Esophagus squamous epithelium (tissue), 5 donors: ENCODE measurements around the gene GPATCH2L. TPM values are rescaled to one million over a fixed set of nuclear protein-coding genes. Genes with fewer than 3 reads are reported as not detected.

Experiments
- DNase-seq: peaks from one replicate; lab custom pipeline; 2025; lab: John Stamatoyannopoulos, UW
- H3K27ac ChIP-seq, 4 donors: fragments of 200-600 bp; sonication (generic); one replicate each; pipeline ENCODE4 v1.5.1; 2016 to 2019; ENCODE audit warnings: mild to moderate bottlenecking in 1 of 4
- H3K27me3 ChIP-seq, 4 donors: fragments of 200-600 bp; sonication (generic); 1 replicate in 3 of 4; 2 replicates in 1 of 4; pipeline versions ENCODE4 v1.5.1 to v1.6.0; 2017 to 2021; ENCODE audit warnings: antibody characterized with exemption in 1 of 4
- H3K36me3 ChIP-seq, 3 donors: fragments of 200-600 bp; sonication (generic); one replicate each; pipeline ENCODE4 v1.5.1; 2016 to 2019
- H3K4me1 ChIP-seq, 3 donors: fragments of 200-600 bp; sonication (generic); one replicate each; pipeline ENCODE4 v1.5.1; 2017 to 2019
- H3K4me3 ChIP-seq, 4 donors: fragments of 200-600 bp; sonication (generic); 1 replicate in 3 of 4; 2 replicates in 1 of 4; pipeline ENCODE4 v1.5.1; 2016 to 2019; ENCODE audit warnings: mild to moderate bottlenecking in 2 of 4, moderate library complexity in 1 of 4
- H3K9me3 ChIP-seq, 3 donors: fragments of 200-600 bp; sonication (generic); one replicate each; pipeline ENCODE4 v1.5.1; 2016 to 2019
- CTCF ChIP-seq, 6 experiments: fragments of 450-650 bp in 4 of 6; fragments of 200-600 bp in 2 of 6; sonication (generic) in 2 of 6; IDR thresholded peaks; one replicate each; pipeline ENCODE4 v1.5.1; 2016 to 2019; ENCODE audit warnings: antibody characterized with exemption in 6 of 6, mild to moderate bottlenecking in 4 of 6, moderate library complexity in 4 of 6
- POLR2A ChIP-seq, 4 donors: fragments of 450-650 bp; IDR thresholded peaks; one replicate each; pipeline ENCODE4 v1.6.1; 2017; ENCODE audit warnings: antibody characterized with exemption in 4 of 4, mild to moderate bottlenecking in 4 of 4, moderate library complexity in 3 of 4
- WGBS, 2 donors: methylation state at CpG; one replicate each; pipeline ENCODE4 v1.1.5; 2018; 5-methylcytosine and 5-hydroxymethylcytosine counted together
- intact Hi-C: fragments of 100-400 bp; cut with DNase I; formaldehyde crosslinking; loops from one replicate; pipeline ENCODE4 v1.15.0; 2022
- total RNA-seq, 4 donors: library from RNA; depleted of rRNA; stranded (reverse); fragments of >200 nt; gene quantifications; one replicate each; pipeline ENCODE4 v1.1.0, GENCODE V29; 2016
- donor health status: DM: yes; HTN: yes; CAD: no.

The GPATCH2L gene
- total RNA-seq, 4 donors from 2014 or later: 20.1 to 40.8 (median 34.4) TPM

- TF ChIP-seq CTCF (IDR thresholded peaks at IDR 0.05) (no peak), POLR2A (IDR thresholded peaks at IDR 0.05) (no peak)
- 68 to 87% methylated on average over 4 of the region's 4 CpGs for WGBS, 2 donors
- H3K36me3 ChIP-seq: no peaks in the 10 kb centered on the region
- no peaks in the 10 kb centered on the region for H3K4me1 ChIP-seq
- H3K9me3 ChIP-seq: no peaks in the 10 kb centered on the region
- DNase-seq: no peak
- intact Hi-C loops: no loop called here
- H3K27ac ChIP-seq: no peak overlapping the region
- no peaks in the 10 kb centered on the region for H3K27me3 ChIP-seq
- H3K4me3 ChIP-seq: no peak overlapping the region
Measured at GRCh38 chr14:76257842-76258397, 106.2 kb downstream of the GPATCH2L start.

GRCh38 chr14:76259029-76259735 lies 107.5 kb downstream of the GPATCH2L start:
- Histone ChIP-seq H3K36me3 (no peaks in the 10 kb centered on the region), H3K27ac (no peak overlapping the region), H3K4me3 (no peak overlapping the region), H3K4me1 (no peaks in the 10 kb centered on the region), H3K27me3 (peaks cover 0 to 6% (median 0%) of the 10 kb centered on the region in 4 donors), H3K9me3 (no peaks in the 10 kb centered on the region)
- intact Hi-C loops: no loop called here
- DNase-seq: no peak
- WGBS, 2 donors: 56 to 57% methylated on average over 6 of the region's 6 CpGs
- TF ChIP-seq CTCF (IDR thresholded peaks at IDR 0.05): no peak
- TF ChIP-seq POLR2A (IDR thresholded peaks at IDR 0.05): no peak

DNA sequence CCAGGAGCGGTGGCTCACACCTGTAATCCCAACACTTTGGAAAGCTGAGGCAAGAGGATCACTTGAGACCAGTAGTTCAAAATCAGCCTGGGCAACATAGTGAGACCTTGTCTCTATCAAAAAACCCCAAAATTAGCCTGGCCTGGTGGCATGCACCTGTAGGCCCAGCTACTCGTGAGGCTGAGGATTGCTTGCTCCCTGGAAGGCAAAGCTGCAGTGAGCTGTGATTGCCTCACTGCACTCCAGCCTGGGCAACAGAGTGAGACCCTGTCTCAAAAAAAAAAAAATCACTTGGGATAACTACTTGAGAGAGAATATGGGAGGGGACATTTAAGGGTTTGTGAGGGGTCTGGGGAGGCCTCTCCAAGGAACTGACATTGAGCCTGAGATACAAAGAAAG lies 109.0 kb downstream of the GPATCH2L start:
- intact Hi-C loops: no loop called here
- no peaks in the 10 kb centered on the region for H3K4me1 ChIP-seq
- no peak for DNase-seq
- peaks cover 0 to 13% (median 0%) of the 10 kb centered on the region in 4 donors for H3K27me3 ChIP-seq
- no peak overlapping the region for H3K27ac ChIP-seq
- H3K9me3 ChIP-seq: no peaks in the 10 kb centered on the region
- no peaks in the 10 kb centered on the region for H3K36me3 ChIP-seq
- H3K4me3 ChIP-seq: no peak overlapping the region
- TF ChIP-seq POLR2A (IDR thresholded peaks at IDR 0.05) (no peak), CTCF (IDR thresholded peaks at IDR 0.05) (no peak)
- 88 to 100% methylated on average over 1 to 2 of the region's 2 CpGs for whole genome bisulfite sequencing, 2 donors

- WGBS, 2 donors: 0 to 42% methylated on average over 1 to 6 of the region's 6 CpGs
- Histone ChIP-seq H3K9me3 (no peaks in the 10 kb centered on the region), H3K27ac (no peak overlapping the region), H3K4me3 (no peak overlapping the region), H3K4me1 (no peaks in the 10 kb centered on the region), H3K36me3 (no peaks in the 10 kb centered on the region), H3K27me3 (peaks cover 0 to 13% (median 0%) of the 10 kb centered on the region in 4 donors)
- no peak for TF ChIP-seq POLR2A (IDR thresholded peaks at IDR 0.05)
- no peak for TF ChIP-seq CTCF (IDR thresholded peaks at IDR 0.05)
- no peak for DNase-seq
- intact Hi-C loops: no loop called here
Measured at GRCh38 chr14:76261371-76261811, 109.7 kb downstream of the GPATCH2L start.

DNA sequence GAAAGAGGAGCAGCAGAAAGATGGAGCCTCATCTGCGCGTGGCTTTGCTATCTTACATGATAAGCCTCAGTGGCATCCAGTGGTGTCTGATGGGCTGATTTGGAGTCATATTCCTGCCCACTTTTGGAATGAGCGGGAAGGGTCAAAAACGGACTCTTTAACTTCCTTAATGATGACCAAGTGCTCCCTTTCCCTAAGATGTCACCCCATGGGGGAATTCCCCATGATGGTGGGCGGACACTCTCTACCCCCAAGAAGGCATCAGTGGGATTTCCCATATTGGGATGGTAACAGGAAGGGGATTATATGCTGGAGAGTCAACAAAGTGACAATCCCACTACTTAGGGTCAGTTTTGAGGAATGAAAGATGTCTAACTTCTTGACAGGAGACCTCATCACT lies 110.9 kb downstream of the GPATCH2L start:
- intact Hi-C loops: no loop called here
- TF ChIP-seq CTCF (IDR thresholded peaks at IDR 0.05): no peak
- no peak for TF ChIP-seq POLR2A (IDR thresholded peaks at IDR 0.05)
- no peak for DNase-seq
- Histone ChIP-seq H3K4me3 (no peak overlapping the region), H3K4me1 (peaks cover 0 to 7% (median 0%) of the 10 kb centered on the region in 3 donors), H3K27ac (no peak overlapping the region), H3K9me3 (no peaks in the 10 kb centered on the region), H3K36me3 (no peaks in the 10 kb centered on the region), H3K27me3 (peaks cover 0 to 13% (median 0%) of the 10 kb centered on the region in 4 donors)
- 85 to 97% methylated on average over 4 to 5 of the region's 5 CpGs for WGBS, 2 donors
